B cell (primary cell): ENCODE measurements around the gene TTC24.

Experiments
- EZH2 ChIP-seq: IDR thresholded peaks from 2 replicates; pipeline ENCODE4 v1.6.1; 2012; ENCODE audit warnings: borderline replicate concordance, low read depth, mild to moderate bottlenecking, moderate library complexity, low read length; ENCODE audit not compliant: insufficient read depth, poor library complexity, severe bottlenecking
- TF ChIP-seq, protein P1 (sequence below): fragments of 200-600 bp; IDR thresholded peaks from one replicate; pipeline ENCODE4 v1.8.0; 2022; ENCODE audit warnings: antibody characterized with exemption, mild to moderate bottlenecking

DNA sequence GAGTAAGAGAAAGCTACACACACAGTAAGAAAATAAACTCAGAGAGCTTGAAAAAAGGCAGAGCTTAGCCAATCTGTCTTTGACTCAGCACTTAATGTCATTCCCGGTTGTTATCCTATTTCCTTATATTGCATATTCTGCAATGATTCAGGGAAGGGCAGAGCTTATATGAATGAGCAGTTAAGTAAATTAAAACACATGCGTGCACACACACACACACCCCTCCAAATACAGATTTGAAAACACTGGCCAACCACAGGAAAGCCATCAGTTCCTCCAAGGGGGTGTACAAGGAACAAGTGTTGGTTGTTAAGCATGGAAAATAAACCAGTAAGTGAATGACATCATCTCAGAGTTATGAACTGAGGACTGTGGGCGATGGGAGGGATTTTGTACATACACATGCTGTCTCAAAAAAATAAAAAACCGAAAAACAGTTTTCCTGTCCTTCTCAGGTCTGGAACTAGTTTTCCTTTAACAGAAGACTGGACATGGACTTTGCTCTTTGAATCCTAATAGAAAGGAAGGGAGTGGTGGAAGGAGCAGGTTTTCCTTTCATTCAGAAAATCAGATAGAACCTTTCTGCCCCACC is 8.2 kb upstream of the TTC24 start:
- TF ChIP-seq, protein P1, sequence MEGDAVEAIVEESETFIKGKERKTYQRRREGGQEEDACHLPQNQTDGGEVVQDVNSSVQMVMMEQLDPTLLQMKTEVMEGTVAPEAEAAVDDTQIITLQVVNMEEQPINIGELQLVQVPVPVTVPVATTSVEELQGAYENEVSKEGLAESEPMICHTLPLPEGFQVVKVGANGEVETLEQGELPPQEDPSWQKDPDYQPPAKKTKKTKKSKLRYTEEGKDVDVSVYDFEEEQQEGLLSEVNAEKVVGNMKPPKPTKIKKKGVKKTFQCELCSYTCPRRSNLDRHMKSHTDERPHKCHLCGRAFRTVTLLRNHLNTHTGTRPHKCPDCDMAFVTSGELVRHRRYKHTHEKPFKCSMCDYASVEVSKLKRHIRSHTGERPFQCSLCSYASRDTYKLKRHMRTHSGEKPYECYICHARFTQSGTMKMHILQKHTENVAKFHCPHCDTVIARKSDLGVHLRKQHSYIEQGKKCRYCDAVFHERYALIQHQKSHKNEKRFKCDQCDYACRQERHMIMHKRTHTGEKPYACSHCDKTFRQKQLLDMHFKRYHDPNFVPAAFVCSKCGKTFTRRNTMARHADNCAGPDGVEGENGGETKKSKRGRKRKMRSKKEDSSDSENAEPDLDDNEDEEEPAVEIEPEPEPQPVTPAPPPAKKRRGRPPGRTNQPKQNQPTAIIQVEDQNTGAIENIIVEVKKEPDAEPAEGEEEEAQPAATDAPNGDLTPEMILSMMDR: no peak
- TF ChIP-seq EZH2: no peak
